ENCODE measurements around the gene SPN.
"Not testable (repeated sequence)": the region's sequence is repeated elsewhere in the genome, so short reads cannot be mapped to it uniquely, and the experiment has no call there.

GRCh38 chr16:29635902-29636301, 27.1 kb upstream of the SPN start:
- TF ChIP-seq CTCF, POLR2A (IDR thresholded peaks at IDR 0.05): not testable (repeated sequence)
